NCI-H1694 treated with DMSO at 0.1 percent for 48 hours (cell line): ENCODE results near the gene DR1.
"Not testable (repeated sequence)": the region's sequence is repeated elsewhere in the genome, so short reads cannot be mapped to it uniquely, and the experiment has no call there.

ENCODE experiments used
- DNase-seq: peaks from one replicate; lab custom pipeline; 2025; lab: John Stamatoyannopoulos, UW

The DR1 gene

GRCh38 chr1:93340090-93340489 is 5.6 kb upstream of the DR1 start:
- no peak for DNase-seq

- no peak for DNase-seq
These were observed 1.2 kb upstream of the DR1 start for GRCh38 chr1:93344484-93344883.

GRCh38 chr1:93344886-93345632 is 648 bp upstream of the DR1 start:
- DNase-seq, result peak; percentile 62

- no peak for DNase-seq
These were observed 800 bp downstream of the DR1 start for GRCh38 chr1:93346421-93346993.

GRCh38 chr1:93347334-93347899 is 1.7 kb downstream of the DR1 start:
- DNase-seq, result no peak

- no peak for DNase-seq
These were observed 2.5 kb downstream of the DR1 start for GRCh38 chr1:93348104-93348728.

GRCh38 chr1:93349231-93350135 is 3.8 kb downstream of the DR1 start:
- DNase-seq, result no peak

GRCh38 chr1:93350322-93350721 is 4.6 kb downstream of the DR1 start:
- no peak for DNase-seq

- no peak for DNase-seq
These were observed 5.2 kb downstream of the DR1 start for GRCh38 chr1:93350875-93351274.

- not testable (repeated sequence) for DNase-seq
These were observed 5.6 kb downstream of the DR1 start for GRCh38 chr1:93351346-93351745.

- no peak for DNase-seq
These were observed 6.7 kb downstream of the DR1 start for GRCh38 chr1:93352376-93352775.

GRCh38 chr1:93353286-93353685 is 7.6 kb downstream of the DR1 start:
- DNase-seq, result no peak

- no peak for DNase-seq
These were observed 9.0 kb downstream of the DR1 start for GRCh38 chr1:93354749-93355148.

- DNase-seq, result no peak
These were observed 11.5 kb downstream of the DR1 start for GRCh38 chr1:93357242-93357641.

- no peak for DNase-seq
These were observed 12.6 kb downstream of the DR1 start for GRCh38 chr1:93358293-93358692.

- no peak for DNase-seq
These were observed 14.4 kb downstream of the DR1 start for GRCh38 chr1:93360111-93360510.

GRCh38 chr1:93362237-93362636 is 16.5 kb downstream of the DR1 start:
- no peak for DNase-seq

- no peak for DNase-seq
These were observed 20.1 kb downstream of the DR1 start for GRCh38 chr1:93365813-93366212.

GRCh38 chr1:93369734-93370133 is 24.0 kb downstream of the DR1 start:
- no peak for DNase-seq

GRCh38 chr1:93374334-93375106 is 28.8 kb downstream of the DR1 start:
- no peak for DNase-seq

GRCh38 chr1:93384656-93385055 is 38.9 kb downstream of the DR1 start:
- DNase-seq, result no peak
